ENCODE data around the gene TAT.

GRCh38 chr16:71572497-71573116 lies 4.3 kb downstream of the TAT start:
- TF ChIP-seq, protein P1, sequence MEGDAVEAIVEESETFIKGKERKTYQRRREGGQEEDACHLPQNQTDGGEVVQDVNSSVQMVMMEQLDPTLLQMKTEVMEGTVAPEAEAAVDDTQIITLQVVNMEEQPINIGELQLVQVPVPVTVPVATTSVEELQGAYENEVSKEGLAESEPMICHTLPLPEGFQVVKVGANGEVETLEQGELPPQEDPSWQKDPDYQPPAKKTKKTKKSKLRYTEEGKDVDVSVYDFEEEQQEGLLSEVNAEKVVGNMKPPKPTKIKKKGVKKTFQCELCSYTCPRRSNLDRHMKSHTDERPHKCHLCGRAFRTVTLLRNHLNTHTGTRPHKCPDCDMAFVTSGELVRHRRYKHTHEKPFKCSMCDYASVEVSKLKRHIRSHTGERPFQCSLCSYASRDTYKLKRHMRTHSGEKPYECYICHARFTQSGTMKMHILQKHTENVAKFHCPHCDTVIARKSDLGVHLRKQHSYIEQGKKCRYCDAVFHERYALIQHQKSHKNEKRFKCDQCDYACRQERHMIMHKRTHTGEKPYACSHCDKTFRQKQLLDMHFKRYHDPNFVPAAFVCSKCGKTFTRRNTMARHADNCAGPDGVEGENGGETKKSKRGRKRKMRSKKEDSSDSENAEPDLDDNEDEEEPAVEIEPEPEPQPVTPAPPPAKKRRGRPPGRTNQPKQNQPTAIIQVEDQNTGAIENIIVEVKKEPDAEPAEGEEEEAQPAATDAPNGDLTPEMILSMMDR (conservative IDR thresholded peaks at IDR 0.05; ENCODE audit: low read length), result no peak
- no peak for TF ChIP-seq EZH2phosphoT487 (IDR thresholded peaks at IDR 0.05; ENCODE audit: borderline replicate concordance)
